ENCODE data around the gene EPHA7. TPM values are rescaled to one million over a fixed set of nuclear protein-coding genes. Genes with fewer than 3 reads are reported as not detected.

Gene EPHA7
- total RNA-seq, 4 donors from 2014 or later, result 0.04 to 2.4 (median 0.88) TPM

- DNase-seq (ENCODE audit: low spot score in 2 of 2), result no peak
Observed at GRCh38 chr6:93407186-93407585, 12.2 kb downstream of the EPHA7 start.

GRCh38 chr6:93403390-93403789 lies 16.0 kb downstream of the EPHA7 start:
- WGBS, 2 donors, result 91 to 95% methylated on average over 3 of the region's 3 CpGs
- no peak for DNase-seq (ENCODE audit: low spot score in 2 of 2)
- intact Hi-C loops (cut with DNase I; ENCODE audit: low total_unique reads), result no loop called here
- TF ChIP-seq CTCF (IDR thresholded peaks at IDR 0.05) (no peak), POLR2A (IDR thresholded peaks at IDR 0.05) (no peak)
- H3K4me3 ChIP-seq (ENCODE audit: low read depth, poor library complexity, severe bottlenecking), result no peak overlapping the region

More at GRCh38 chr6:93407186-93407585, 12.2 kb downstream of the EPHA7 start:
- WGBS, 2 donors, result 77 to 78% methylated on average over 1 of the region's 1 CpG
- intact Hi-C loops (cut with DNase I; ENCODE audit: low total_unique reads), result no loop called here
- no peak for TF ChIP-seq CTCF (IDR thresholded peaks at IDR 0.05)
- no peak for TF ChIP-seq POLR2A (IDR thresholded peaks at IDR 0.05)
- no peak overlapping the region for H3K4me3 ChIP-seq (ENCODE audit: low read depth, poor library complexity, severe bottlenecking)

GRCh38 chr6:93398723-93399122 lies 20.6 kb downstream of the EPHA7 start:
- H3K4me3 ChIP-seq (ENCODE audit: low read depth, poor library complexity, severe bottlenecking), result no peak overlapping the region
- TF ChIP-seq CTCF (IDR thresholded peaks at IDR 0.05) (no peak), POLR2A (IDR thresholded peaks at IDR 0.05) (no peak)
- intact Hi-C loops (cut with DNase I; ENCODE audit: low total_unique reads), result no loop called here
- no peak for DNase-seq (ENCODE audit: low spot score in 2 of 2)
- WGBS, 2 donors, result 19 to 29% methylated on average over 1 of the region's 1 CpG

- no peak overlapping the region for H3K4me3 ChIP-seq (ENCODE audit: low read depth, poor library complexity, severe bottlenecking)
- TF ChIP-seq POLR2A (IDR thresholded peaks at IDR 0.05), result no peak
- TF ChIP-seq CTCF (IDR thresholded peaks at IDR 0.05), result no peak
- DNase-seq (ENCODE audit: low spot score in 2 of 2), result no peak
- intact Hi-C loops (cut with DNase I; ENCODE audit: low total_unique reads), result no loop called here
- 77 to 85% methylated on average over 2 of the region's 2 CpGs for WGBS, 2 donors
Observed at GRCh38 chr6:93394471-93394870, 24.9 kb downstream of the EPHA7 start.

GRCh38 chr6:93393554-93394074 lies 25.7 kb downstream of the EPHA7 start:
- 75 to 78% methylated on average over 3 of the region's 3 CpGs for WGBS, 2 donors
- intact Hi-C loops (cut with DNase I; ENCODE audit: low total_unique reads), result no loop called here

More at GRCh38 chr6:93393554-93394074, 25.7 kb downstream of the EPHA7 start:
- TF ChIP-seq CTCF (IDR thresholded peaks at IDR 0.05), result no peak
- no peak for TF ChIP-seq POLR2A (IDR thresholded peaks at IDR 0.05)
- no peak overlapping the region for H3K4me3 ChIP-seq (ENCODE audit: low read depth, poor library complexity, severe bottlenecking)
- no peak for DNase-seq (ENCODE audit: low spot score in 2 of 2)
